ENCODE results near the gene CELSR2. TPM values are rescaled to one million over a fixed set of nuclear protein-coding genes. Genes with fewer than 3 reads are reported as not detected.

CELSR2 gene
- total RNA-seq, 3 donors from 2014 or later: 1.4 to 2.2 (median 1.5) TPM

DNA sequence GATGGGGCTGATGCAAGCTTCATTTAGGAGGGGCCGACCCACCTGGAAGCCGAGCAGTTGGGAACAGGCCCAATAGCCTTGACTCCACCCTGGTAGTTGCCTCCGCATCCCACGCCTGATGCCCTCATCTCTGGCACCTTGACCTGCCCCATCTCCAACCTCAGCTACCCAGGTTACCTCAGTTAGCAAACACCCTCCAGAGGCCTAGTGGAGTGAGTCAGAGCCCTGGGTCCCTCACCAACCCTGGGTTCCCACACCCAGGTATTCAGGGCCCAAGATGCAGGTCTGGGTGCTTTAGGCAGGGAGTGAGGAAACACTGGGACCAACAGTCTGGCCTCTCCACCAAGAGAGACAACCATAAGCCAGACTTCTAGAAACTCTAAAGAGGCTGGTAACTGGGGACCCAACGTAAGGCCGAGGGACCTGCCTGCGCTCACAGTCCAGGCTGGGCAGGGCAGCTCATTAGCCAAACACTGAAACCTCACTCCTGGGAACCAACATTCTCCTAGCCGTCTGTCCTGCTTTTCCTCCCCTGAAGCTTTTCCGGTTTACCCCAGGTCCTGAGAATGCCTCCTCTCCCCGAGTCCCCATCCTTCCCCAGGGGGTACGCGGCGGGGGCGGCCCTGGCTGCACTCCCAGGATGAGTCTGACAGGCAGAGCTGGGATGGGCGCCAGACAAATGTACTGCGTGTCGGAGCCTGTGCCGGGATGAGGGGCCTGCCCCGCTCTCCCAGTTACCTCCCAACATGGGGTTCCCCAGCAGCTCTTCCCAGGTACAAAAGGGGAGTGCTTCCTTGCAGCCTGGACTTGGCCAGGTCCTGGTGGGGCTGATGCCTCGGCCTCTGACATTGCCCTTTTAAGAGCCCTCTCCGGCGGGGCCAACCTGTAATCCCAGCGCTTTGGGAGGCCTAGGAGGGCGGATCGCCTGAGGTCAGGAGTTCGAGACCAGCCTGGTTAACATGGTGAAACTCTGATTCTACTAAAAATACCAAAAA is 8.9 kb upstream of the CELSR2 start:
- Mint-ChIP-seq H3K9me3 (no peaks in the 10 kb centered on the region), H3K4me1 (ENCODE audit: low read depth) (peaks cover 18% of the 10 kb centered on the region), H3K27me3 (ENCODE audit: low read depth) (peaks cover 5% of the 10 kb centered on the region), H3K36me3 (ENCODE audit: insufficient read depth) (peaks cover 25% of the 10 kb centered on the region), H3K4me3 (peak overlapping the region; percentile 38)
- ATAC-seq: no peak
- DNase-seq: no peak

DNA sequence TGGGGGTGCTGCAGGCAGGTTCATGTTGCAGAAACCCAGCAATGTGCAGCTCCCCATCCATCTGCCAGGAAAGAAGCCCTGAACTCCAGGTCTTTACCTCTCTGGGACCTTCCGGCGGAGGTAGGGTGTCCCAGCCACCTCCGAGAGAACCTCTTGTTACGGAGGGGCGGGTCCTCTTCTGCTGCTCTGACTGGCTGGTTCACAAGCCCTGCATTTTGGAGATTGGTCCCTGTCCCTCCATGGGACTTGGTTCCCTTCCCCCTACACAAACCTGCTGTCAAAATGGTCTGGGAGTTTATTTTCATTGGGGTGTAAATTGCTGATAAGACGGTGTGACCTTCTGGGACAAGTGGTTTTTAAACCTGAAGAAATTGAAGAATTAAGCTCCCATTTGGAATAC is 8.0 kb upstream of the CELSR2 start:
- no peak for DNase-seq
- H3K27me3 Mint-ChIP-seq (ENCODE audit: low read depth): peaks cover 5% of the 10 kb centered on the region
- no peak for ATAC-seq
- H3K36me3 Mint-ChIP-seq (ENCODE audit: insufficient read depth): peaks cover 18% of the 10 kb centered on the region
- H3K4me1 Mint-ChIP-seq (ENCODE audit: low read depth): peaks cover 18% of the 10 kb centered on the region
- no peak overlapping the region for H3K4me3 Mint-ChIP-seq
- no peaks in the 10 kb centered on the region for H3K9me3 Mint-ChIP-seq

DNA sequence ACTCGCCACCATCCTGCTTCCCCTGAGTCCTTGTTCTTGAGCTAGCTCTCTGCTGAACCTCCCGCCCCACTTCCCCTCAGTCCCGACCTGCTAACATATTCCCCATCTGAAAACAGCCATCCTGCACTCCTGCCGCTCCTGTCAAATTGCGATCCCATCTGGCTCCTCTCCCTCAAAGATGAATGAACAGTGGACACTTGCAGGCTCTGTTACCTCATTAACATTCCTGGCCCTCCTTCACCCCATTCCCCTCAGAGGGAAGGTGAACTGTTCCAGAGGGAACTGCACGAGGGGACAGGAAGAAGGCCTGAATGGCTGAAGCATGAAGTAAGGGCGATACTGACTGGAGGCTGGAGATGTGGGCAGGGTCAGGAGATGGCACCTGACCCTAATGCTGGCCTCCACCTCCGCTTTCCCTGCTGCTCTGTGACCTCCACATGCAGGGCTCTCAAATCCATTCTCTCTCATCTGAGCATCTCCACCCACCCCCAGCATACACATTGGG is 7.4 kb upstream of the CELSR2 start:
- H3K36me3 Mint-ChIP-seq (ENCODE audit: insufficient read depth): peaks cover 17% of the 10 kb centered on the region
- no peak overlapping the region for H3K4me3 Mint-ChIP-seq
- peaks cover 18% of the 10 kb centered on the region for H3K4me1 Mint-ChIP-seq (ENCODE audit: low read depth)
- ATAC-seq (no peak), DNase-seq (no peak)
- peaks cover 5% of the 10 kb centered on the region for H3K27me3 Mint-ChIP-seq (ENCODE audit: low read depth)
- no peaks in the 10 kb centered on the region for H3K9me3 Mint-ChIP-seq

DNA sequence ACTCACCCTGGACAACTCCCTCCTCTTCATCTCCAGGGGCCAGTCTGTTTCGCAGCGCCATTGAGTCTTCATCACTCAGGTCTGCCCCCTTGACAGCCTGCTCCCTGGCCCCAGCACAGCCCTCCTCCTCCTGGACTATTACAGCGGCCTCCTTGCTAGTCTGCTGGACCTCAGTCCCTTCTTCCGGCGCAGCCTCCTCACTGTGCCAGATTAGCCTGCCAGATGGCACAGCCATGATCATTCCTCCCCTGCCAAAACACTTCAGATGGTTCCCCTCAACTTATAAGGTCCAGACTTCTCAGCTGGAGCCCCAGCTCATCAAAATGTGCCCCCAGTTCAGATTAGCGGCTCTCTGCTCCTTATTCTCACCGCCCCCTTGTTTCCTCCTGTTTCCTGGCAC is 7.0 kb upstream of the CELSR2 start:
- no peak for ATAC-seq
- Mint-ChIP-seq H3K9me3 (no peaks in the 10 kb centered on the region), H3K36me3 (ENCODE audit: insufficient read depth) (peaks cover 12% of the 10 kb centered on the region), H3K4me1 (ENCODE audit: low read depth) (peaks cover 18% of the 10 kb centered on the region), H3K27me3 (ENCODE audit: low read depth) (peaks cover 5% of the 10 kb centered on the region), H3K4me3 (no peak overlapping the region)
- DNase-seq: no peak

DNA sequence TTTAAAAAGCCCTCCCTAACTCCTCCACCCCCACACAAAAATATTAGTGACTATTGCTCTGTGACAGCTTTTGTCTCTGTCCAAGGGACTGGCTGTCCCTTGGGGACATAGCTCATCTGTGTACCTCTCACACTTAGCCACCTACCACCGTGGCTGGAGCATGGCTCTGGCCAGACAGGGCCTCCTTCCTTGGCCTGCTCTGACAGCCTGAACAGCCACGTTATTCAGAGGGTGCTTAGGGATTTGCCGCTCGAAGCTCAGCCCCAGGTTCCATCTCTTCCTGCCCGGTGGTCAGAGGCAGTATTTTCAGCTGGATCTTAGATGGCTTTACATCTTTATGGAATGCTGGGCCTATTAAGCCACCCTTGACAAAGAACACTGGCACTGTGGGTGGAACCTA is 6.1 kb upstream of the CELSR2 start:
- Mint-ChIP-seq H3K4me3 (no peak overlapping the region), H3K27me3 (ENCODE audit: low read depth) (peaks cover 7% of the 10 kb centered on the region), H3K36me3 (ENCODE audit: insufficient read depth) (peaks cover 5% of the 10 kb centered on the region), H3K4me1 (ENCODE audit: low read depth) (peaks cover 18% of the 10 kb centered on the region), H3K9me3 (no peaks in the 10 kb centered on the region)
- ATAC-seq: no peak
- no peak for DNase-seq

DNA sequence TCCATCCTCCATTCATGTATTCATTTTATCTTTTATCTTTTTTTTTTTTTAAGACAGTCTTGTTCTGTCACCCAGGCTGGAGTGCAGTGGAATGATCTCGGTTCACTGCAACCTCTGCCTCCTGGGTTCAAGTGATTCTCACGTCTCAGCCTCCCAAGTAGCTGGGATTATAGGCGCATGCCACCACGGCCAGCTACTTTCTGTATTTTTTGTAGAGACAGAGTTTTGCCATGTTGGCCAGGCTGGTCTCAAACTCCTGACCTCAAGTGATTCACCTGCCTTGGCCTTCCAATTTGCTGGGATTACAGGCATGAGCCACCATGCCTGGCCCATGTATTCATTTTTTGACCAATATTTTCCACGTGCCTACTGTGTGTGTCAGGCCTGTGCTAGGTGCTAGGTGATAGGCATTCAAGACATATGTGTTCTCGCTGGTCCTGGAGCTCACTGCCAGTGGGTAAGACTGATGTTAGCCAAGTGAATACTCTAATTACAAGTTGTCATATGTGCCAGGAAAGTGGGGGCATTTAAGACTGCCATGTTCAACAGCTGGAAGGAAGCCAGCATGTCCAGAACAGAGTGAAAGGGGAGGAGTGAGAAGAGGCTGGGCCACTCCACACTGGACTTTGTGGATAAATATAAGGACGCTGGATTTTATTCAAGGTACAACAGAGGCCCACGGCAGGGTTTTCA is 5.3 kb upstream of the CELSR2 start:
- DNase-seq: no peak
- no peaks in the 10 kb centered on the region for H3K9me3 Mint-ChIP-seq

DNA sequence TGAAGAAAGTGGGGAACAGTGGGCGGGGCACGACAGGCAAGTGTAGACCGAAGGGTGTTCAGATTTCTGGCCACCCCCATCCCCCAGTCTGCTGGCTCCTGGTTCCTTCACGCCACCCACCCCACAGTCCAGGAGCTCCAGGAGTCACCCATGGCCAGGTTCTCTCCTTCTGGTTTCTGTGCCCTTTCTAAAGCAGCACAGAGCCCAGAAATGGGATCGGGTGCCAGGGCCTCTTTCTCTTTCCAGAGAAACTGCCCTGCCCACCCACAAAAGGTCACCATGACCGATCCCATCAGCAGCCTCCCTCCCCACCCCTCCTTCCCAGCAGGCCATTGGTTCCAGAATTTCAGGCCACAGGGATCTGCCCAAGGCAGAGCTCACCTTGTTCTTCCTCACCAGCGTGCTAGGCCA is 3.2 kb upstream of the CELSR2 start:
- peaks cover 7% of the 10 kb centered on the region for H3K27me3 Mint-ChIP-seq (ENCODE audit: low read depth)

More for the DNA sequence above, 5.3 kb upstream of the CELSR2 start:
- no peak for ATAC-seq
- Mint-ChIP-seq H3K4me3 (no peak overlapping the region), H3K4me1 (ENCODE audit: low read depth) (peaks cover 19% of the 10 kb centered on the region), H3K36me3 (ENCODE audit: insufficient read depth) (peaks cover 2% of the 10 kb centered on the region), H3K27me3 (ENCODE audit: low read depth) (peaks cover 7% of the 10 kb centered on the region)

DNA sequence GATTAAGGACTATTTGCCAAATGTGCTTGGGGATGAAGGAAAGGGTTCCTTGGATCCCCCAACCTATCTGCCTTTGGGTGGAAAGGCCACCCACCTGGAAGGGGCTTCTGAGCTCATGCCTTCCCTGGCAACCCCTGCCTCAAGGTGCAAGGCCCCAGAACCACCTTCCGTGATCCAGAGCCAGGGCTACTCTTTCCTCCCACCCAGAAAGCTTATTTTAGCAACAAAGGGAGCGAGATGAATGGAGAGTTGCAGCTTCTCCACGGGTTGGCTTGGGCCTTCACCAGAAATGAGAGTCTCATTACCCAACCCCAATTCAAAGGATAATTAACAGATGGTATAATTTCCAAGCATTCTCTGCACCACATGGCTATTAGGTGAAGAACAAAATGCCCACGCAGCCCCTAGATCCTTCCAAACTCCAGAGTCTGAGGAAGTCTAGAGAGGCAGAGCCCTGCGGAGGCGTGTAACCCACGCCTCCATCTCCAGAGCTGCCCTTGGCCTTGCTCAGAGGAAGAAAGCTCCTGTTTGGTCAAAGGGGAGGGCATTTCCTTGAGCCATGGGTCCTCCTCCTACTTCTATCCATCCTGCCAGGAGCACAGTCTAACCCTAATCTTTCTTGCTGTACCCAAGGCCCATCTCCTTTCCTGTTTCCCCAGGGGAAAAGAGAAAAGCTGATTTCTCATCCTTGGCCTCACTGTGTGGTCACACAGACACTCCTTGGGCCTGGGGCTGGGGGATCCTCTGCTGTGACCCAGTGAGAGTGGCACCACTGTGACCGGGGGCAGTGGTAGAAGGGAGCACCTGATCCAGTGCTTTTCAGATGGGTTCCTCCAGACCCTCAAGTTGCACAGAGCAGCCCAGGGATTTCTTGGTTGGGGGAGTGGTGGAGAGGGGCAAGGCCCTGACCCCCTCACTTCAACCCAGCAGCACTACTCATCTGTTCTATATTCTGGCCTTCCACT is 1.7 kb upstream of the CELSR2 start:
- H3K9me3 Mint-ChIP-seq: no peaks in the 10 kb centered on the region
- H3K4me3 Mint-ChIP-seq: no peak overlapping the region
- peaks cover 7% of the 10 kb centered on the region for H3K27me3 Mint-ChIP-seq (ENCODE audit: low read depth)
- no peak for DNase-seq
- no peaks in the 10 kb centered on the region for H3K36me3 Mint-ChIP-seq (ENCODE audit: insufficient read depth)
- no peak for ATAC-seq
- H3K4me1 Mint-ChIP-seq (ENCODE audit: low read depth): peaks cover 8% of the 10 kb centered on the region

More for the DNA sequence above, 3.2 kb upstream of the CELSR2 start:
- H3K36me3 Mint-ChIP-seq (ENCODE audit: insufficient read depth): no peaks in the 10 kb centered on the region
- DNase-seq (no peak), ATAC-seq (no peak)
- H3K4me1 Mint-ChIP-seq (ENCODE audit: low read depth): peaks cover 20% of the 10 kb centered on the region
- H3K4me3 Mint-ChIP-seq: no peak overlapping the region
- no peaks in the 10 kb centered on the region for H3K9me3 Mint-ChIP-seq

DNA sequence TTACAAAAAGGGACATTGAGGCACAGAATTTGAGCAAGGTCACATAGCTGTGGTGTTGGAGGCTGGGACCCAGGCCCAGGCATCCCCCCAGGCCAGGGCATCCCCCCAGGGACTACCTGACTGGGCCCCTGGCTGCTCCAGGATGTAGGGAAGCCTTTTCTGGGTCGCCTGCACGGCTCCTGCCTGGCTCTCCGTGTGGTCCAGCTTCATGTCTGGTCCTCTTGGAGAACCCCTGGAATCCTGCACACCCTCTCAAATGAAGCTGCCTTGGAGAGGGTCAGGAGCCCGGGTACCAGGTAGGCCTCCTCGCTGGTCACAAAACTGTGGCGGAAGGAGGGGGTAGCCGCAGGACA is 919 bp upstream of the CELSR2 start:
- H3K4me1 Mint-ChIP-seq (ENCODE audit: low read depth): peaks cover 6% of the 10 kb centered on the region

DNA sequence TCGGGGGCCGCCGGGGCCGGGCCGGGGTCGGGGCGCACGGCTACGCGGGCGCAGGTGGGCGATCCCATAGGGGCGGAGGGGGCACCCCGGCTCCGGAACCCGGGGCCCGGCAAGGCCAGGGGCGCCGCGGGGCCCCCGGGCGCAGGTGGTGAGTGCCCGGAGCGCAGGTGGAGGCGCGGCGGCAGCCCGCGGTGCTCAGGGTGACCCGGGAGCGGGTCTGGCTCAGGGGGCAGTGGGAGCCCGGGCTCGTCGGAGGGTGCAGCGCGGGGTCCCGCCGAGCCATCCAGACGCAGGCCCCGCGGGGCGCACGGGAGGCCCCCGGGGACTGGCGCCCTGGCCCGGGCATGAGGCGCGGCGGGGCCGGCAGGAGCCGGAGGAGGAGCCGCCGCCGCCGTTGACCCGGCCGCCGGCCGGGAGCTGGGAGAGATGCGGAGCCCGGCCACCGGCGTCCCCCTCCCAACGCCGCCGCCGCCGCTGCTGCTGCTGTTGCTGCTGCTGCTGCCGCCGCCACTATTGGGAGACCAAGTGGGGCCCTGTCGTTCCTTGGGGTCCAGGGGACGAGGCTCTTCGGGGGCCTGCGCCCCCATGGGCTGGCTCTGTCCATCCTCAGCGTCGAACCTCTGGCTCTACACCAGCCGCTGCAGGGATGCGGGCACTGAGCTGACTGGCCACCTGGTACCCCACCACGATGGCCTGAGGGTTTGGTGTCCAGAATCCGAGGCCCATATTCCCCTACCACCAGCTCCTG is 489 bp downstream of the CELSR2 start:
- ATAC-seq: peak; percentile 49 to 51

More for the DNA sequence above, 919 bp upstream of the CELSR2 start:
- H3K4me3 Mint-ChIP-seq: no peak overlapping the region
- DNase-seq: no peak
- peaks cover 5% of the 10 kb centered on the region for H3K27me3 Mint-ChIP-seq (ENCODE audit: low read depth)
- no peaks in the 10 kb centered on the region for H3K9me3 Mint-ChIP-seq
- H3K36me3 Mint-ChIP-seq (ENCODE audit: insufficient read depth): no peaks in the 10 kb centered on the region
- ATAC-seq: no peak

DNA sequence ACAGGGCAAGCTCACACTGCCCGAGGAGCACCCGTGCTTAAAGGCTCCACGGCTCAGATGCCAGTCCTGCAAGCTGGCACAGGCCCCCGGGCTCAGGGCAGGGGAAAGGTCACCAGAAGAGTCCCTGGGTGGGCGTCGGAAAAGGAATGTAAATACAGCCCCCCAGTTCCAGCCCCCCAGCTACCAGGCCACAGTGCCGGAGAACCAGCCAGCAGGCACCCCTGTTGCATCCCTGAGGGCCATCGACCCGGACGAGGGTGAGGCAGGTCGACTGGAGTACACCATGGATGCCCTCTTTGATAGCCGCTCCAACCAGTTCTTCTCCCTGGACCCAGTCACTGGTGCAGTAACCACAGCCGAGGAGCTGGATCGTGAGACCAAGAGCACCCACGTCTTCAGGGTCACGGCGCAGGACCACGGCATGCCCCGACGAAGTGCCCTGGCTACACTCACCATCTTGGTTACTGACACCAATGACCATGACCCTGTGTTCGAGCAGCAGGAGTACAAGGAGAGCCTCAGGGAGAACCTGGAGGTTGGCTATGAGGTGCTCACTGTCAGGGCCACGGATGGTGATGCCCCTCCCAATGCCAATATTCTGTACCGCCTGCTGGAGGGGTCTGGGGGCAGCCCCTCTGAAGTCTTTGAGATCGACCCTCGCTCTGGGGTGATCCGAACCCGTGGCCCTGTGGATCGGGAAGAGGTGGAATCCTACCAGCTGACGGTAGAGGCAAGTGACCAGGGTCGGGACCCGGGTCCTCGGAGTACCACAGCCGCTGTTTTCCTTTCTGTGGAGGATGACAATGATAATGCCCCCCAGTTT is 1.3 kb downstream of the CELSR2 start:
- Mint-ChIP-seq H3K27me3 (ENCODE audit: low read depth) (peaks cover 2% of the 10 kb centered on the region), H3K9me3 (no peaks in the 10 kb centered on the region), H3K4me1 (ENCODE audit: low read depth) (peaks cover 6% of the 10 kb centered on the region), H3K4me3 (peak overlapping the region; percentile 69), H3K36me3 (ENCODE audit: insufficient read depth) (no peaks in the 10 kb centered on the region)
- DNase-seq: no peak
- ATAC-seq: no peak

More for the DNA sequence above, 489 bp downstream of the CELSR2 start:
- Mint-ChIP-seq H3K27me3 (ENCODE audit: low read depth) (peaks cover 3% of the 10 kb centered on the region), H3K4me3 (peak overlapping the region; percentile 69), H3K36me3 (ENCODE audit: insufficient read depth) (no peaks in the 10 kb centered on the region), H3K4me1 (ENCODE audit: low read depth) (peaks cover 6% of the 10 kb centered on the region), H3K9me3 (no peaks in the 10 kb centered on the region)
- no peak for DNase-seq

DNA sequence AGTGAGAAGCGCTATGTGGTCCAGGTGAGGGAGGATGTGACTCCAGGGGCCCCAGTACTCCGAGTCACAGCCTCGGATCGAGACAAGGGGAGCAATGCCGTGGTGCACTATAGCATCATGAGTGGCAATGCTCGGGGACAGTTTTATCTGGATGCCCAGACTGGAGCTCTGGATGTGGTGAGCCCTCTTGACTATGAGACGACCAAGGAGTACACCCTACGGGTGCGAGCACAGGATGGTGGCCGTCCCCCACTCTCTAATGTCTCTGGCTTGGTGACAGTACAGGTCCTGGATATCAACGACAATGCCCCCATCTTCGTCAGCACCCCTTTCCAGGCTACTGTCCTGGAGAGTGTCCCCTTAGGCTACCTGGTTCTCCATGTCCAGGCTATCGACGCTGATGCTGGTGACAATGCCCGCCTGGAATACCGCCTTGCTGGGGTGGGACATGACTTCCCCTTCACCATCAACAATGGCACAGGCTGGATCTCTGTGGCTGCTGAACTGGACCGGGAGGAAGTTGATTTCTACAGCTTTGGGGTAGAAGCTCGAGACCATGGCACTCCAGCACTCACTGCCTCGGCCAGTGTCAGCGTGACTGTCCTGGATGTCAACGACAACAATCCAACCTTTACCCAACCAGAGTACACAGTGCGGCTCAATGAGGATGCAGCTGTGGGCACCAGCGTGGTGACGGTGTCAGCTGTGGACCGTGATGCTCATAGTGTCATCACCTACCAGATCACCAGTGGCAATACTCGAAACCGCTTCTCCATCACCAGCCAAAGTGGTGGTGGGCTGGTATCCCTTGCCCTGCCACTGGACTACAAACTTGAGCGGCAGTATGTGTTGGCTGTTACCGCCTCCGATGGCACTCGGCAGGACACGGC is 2.2 kb downstream of the CELSR2 start:
- DNase-seq (no peak), ATAC-seq (no peak)
- Mint-ChIP-seq H3K4me1 (ENCODE audit: low read depth) (peaks cover 6% of the 10 kb centered on the region), H3K9me3 (no peaks in the 10 kb centered on the region), H3K36me3 (ENCODE audit: insufficient read depth) (no peaks in the 10 kb centered on the region), H3K27me3 (ENCODE audit: low read depth) (peaks cover 2% of the 10 kb centered on the region), H3K4me3 (peak overlapping the region; percentile 21)
